Stimulated activated CD4-positive, alpha-beta T cell treated with anti-CD3 and anti-CD28 coated beads, Interleukin-2, amount 100 ng/mL, for 4 hours (primary cell): ENCODE results near the gene GRIK3.

Source experiments
- DNase-seq: peaks from one replicate; pipeline ENCODE4 v3.0.0-alpha.2; 2020; ENCODE audit warnings: low read depth

Gene GRIK3

GRCh38 chr1:37043101-37043500 is 8.8 kb upstream of the GRIK3 start:
- DNase-seq: no peak

GRCh38 chr1:37042506-37042905 is 8.2 kb upstream of the GRIK3 start:
- no peak for DNase-seq

- no peak for DNase-seq
Observed at GRCh38 chr1:37041483-37041882, 7.2 kb upstream of the GRIK3 start.

GRCh38 chr1:37040773-37041172 is 6.5 kb upstream of the GRIK3 start:
- DNase-seq: no peak

- DNase-seq: no peak
Observed at GRCh38 chr1:37040261-37040660, 5.9 kb upstream of the GRIK3 start.

- DNase-seq: no peak
Observed at GRCh38 chr1:37038227-37039093, 4.1 kb upstream of the GRIK3 start.

GRCh38 chr1:37037690-37038089 is 3.4 kb upstream of the GRIK3 start:
- DNase-seq: no peak

GRCh38 chr1:37036667-37037053 is 2.3 kb upstream of the GRIK3 start:
- no peak for DNase-seq

GRCh38 chr1:37035796-37036666 is 1.7 kb upstream of the GRIK3 start:
- DNase-seq: no peak

GRCh38 chr1:37035014-37035691 is 838 bp upstream of the GRIK3 start:
- DNase-seq: no peak

- no peak for DNase-seq
Observed at GRCh38 chr1:37033355-37034101, 787 bp downstream of the GRIK3 start.

GRCh38 chr1:37032660-37033354 is 1.5 kb downstream of the GRIK3 start:
- no peak for DNase-seq

- DNase-seq: no peak
Observed at GRCh38 chr1:37031871-37032270, 2.4 kb downstream of the GRIK3 start.

GRCh38 chr1:37031429-37031828 is 2.9 kb downstream of the GRIK3 start:
- no peak for DNase-seq

- no peak for DNase-seq
Observed at GRCh38 chr1:37028981-37029617, 5.2 kb downstream of the GRIK3 start.

- DNase-seq: no peak
Observed at GRCh38 chr1:37021502-37021901, 12.8 kb downstream of the GRIK3 start.

- no peak for DNase-seq
Observed at GRCh38 chr1:37020653-37021277, 13.6 kb downstream of the GRIK3 start.

GRCh38 chr1:37018510-37018909 is 15.8 kb downstream of the GRIK3 start:
- DNase-seq: no peak

GRCh38 chr1:37017720-37018119 is 16.6 kb downstream of the GRIK3 start:
- DNase-seq: no peak

GRCh38 chr1:37016121-37016520 is 18.2 kb downstream of the GRIK3 start:
- no peak for DNase-seq
